ENCODE data around the gene KRTAP5-1.

- TF ChIP-seq POLR2AphosphoS5 (IDR thresholded peaks at IDR 0.05; ENCODE audit: low read depth, low read length) (no peak), TAF1 (IDR thresholded peaks at IDR 0.05; ENCODE audit: low read depth, low read length) (no peak), POLR2A (IDR thresholded peaks at IDR 0.05; ENCODE audit: low read depth, low read length) (no peak), SPI1 (IDR thresholded peaks at IDR 0.05; ENCODE audit: low read depth, low read length) (no peak)
Observed at GRCh38 chr11:1548221-1549070, 36.6 kb downstream of the KRTAP5-1 start.

All from GM12891 (cell line).